ENCODE results near the gene USP49. TPM values are rescaled to one million over a fixed set of nuclear protein-coding genes. Genes with fewer than 3 reads are reported as not detected.
A peak's percentile ranks its signal among the peaks of the same experiment; 100 is the strongest.

Gene USP49
- total and polyA plus RNA-seq, 2 donors, result 2.3 to 4.9 TPM

DNA sequence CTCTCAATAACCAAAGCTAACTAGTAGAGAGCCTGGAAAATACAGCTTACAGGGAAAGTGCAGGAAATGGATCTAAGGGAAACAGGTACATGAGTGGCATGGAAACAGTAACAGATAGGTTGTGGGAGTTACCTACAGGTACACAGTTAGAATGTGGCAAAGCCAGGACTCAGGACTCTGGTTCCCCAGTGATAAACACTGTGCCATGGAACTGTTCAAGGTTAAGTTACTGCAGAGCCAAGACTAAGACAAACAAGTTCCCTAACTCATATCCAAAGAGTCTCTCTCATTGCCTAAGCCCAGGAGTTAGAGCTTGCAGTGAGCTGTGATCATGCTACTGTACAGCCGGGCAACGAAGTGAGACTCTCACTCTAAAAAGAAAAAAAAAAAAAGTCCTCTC is 19.2 kb upstream of the USP49 start:
- no peak overlapping the region for H3K27ac ChIP-seq (ENCODE audit: low read depth)
- 88% methylated on average over 2 of the region's 2 CpGs for WGBS
- H3K4me1 ChIP-seq (ENCODE audit: insufficient read depth), result no peaks in the 10 kb centered on the region
- no peak for DNase-seq (ENCODE audit: extremely low spot score)
- no peaks in the 10 kb centered on the region for H3K36me3 ChIP-seq (ENCODE audit: insufficient read depth)
- no peak overlapping the region for H3K4me3 ChIP-seq (ENCODE audit: low read depth, low read length)

- 94% methylated on average over 1 of the region's 1 CpG for WGBS
- Histone ChIP-seq H3K27ac (ENCODE audit: low read depth) (no peak overlapping the region), H3K36me3 (ENCODE audit: insufficient read depth) (peaks cover 2% of the 10 kb centered on the region), H3K4me1 (ENCODE audit: insufficient read depth) (no peaks in the 10 kb centered on the region), H3K4me3 (ENCODE audit: low read depth, low read length) (no peak overlapping the region)
- no peak for DNase-seq (ENCODE audit: extremely low spot score)
These were observed 14.6 kb upstream of the USP49 start for GRCh38 chr6:41909727-41910126.

GRCh38 chr6:41901882-41902519 is 6.8 kb upstream of the USP49 start:
- no peak overlapping the region for H3K4me3 ChIP-seq (ENCODE audit: low read depth, low read length)
- WGBS, result 92% methylated on average over 1 of the region's 1 CpG
- no peak for DNase-seq (ENCODE audit: extremely low spot score)
- no peaks in the 10 kb centered on the region for H3K4me1 ChIP-seq (ENCODE audit: insufficient read depth)
- peaks cover 1% of the 10 kb centered on the region for H3K36me3 ChIP-seq (ENCODE audit: insufficient read depth)
- no peak overlapping the region for H3K27ac ChIP-seq (ENCODE audit: low read depth)

DNA sequence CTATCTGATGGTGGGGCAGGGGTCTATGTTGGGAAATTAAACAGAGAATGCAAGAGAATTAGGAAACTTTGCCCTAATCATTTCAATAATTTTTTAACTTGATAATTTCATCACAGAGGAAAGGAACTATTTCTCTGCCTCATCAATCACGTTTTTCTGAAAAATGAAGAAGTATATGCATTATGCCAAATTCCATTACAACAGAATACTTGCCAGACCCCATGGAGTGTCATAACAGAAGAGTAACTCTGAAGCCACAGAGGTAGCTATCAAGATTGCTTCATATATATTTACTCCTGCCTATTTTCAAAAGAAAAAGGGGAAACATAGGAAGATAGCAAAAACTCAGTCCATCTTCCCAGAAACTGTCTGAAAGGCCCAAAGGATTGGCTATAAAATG is 5.7 kb upstream of the USP49 start:
- 86% methylated on average over 1 of the region's 1 CpG for WGBS
- H3K4me1 ChIP-seq (ENCODE audit: insufficient read depth), result no peaks in the 10 kb centered on the region
- no peak overlapping the region for H3K27ac ChIP-seq (ENCODE audit: low read depth)
- H3K4me3 ChIP-seq (ENCODE audit: low read depth, low read length), result no peak overlapping the region
- no peak for DNase-seq (ENCODE audit: extremely low spot score)
- no peaks in the 10 kb centered on the region for H3K36me3 ChIP-seq (ENCODE audit: insufficient read depth)

- DNase-seq (ENCODE audit: extremely low spot score), result no peak
- Histone ChIP-seq H3K36me3 (ENCODE audit: insufficient read depth) (no peaks in the 10 kb centered on the region), H3K27ac (ENCODE audit: low read depth) (no peak overlapping the region), H3K4me1 (ENCODE audit: insufficient read depth) (peaks cover 2% of the 10 kb centered on the region), H3K4me3 (ENCODE audit: low read depth, low read length) (no peak overlapping the region)
- 51% methylated on average over 3 of the region's 3 CpGs for WGBS
These were observed 1.1 kb upstream of the USP49 start for GRCh38 chr6:41896281-41896680.

DNA sequence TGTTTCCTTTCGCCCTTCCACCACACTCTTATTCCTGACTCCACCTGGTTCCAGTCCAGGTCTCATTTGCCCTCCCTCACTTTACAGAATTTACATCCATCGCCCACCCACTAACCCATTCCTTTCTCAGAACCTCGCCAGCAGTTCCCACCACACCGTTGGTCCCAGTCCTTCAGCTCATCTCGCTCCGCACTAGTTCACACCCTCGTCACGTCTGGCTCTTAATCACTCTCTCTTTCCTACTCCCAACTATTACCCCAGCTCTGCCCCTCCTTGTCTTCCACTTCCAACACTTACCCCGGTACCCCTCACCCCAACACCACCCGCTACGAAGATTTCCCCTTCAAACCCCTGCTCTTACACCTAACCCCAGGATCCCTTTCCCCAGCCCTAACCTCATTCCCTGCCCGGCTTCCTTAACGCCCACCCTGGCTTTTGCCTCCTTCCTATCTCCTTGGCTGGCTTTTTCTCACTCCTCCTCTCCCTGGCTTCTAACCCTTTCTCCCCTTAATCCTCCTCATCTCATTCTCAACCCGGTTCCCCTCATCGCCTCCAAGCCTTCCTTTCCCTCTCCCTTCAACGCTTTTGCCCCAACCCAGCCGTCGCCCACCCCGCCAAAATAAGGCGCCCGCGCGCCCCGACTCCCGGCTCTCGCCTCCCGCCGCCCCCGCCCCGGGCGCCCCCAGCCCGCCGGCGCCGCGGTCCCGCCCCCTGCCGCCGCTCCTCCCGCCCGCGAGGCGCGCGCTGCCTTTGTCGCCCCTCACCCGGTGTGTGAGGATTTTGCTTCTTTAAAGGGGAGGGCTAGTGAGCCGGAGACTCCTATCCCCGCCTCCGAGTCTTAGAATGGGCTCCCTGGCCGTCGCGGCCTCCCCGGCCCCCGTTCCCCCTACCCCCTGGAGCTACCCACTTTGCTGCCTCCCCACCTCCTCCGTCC is 542 bp downstream of the USP49 start:
- Histone ChIP-seq H3K4me3 (ENCODE audit: low read depth, low read length) (peak overlapping the region; percentile 94), H3K27ac (ENCODE audit: low read depth) (no peak overlapping the region), H3K4me1 (ENCODE audit: insufficient read depth) (peaks cover 2% of the 10 kb centered on the region), H3K36me3 (ENCODE audit: insufficient read depth) (no peaks in the 10 kb centered on the region)
- 2% methylated on average over 56 of the region's 56 CpGs for WGBS
- no peak for DNase-seq (ENCODE audit: extremely low spot score)

- no peak overlapping the region for H3K4me3 ChIP-seq (ENCODE audit: low read depth, low read length)
- H3K36me3 ChIP-seq (ENCODE audit: insufficient read depth), result no peaks in the 10 kb centered on the region
- no peak overlapping the region for H3K27ac ChIP-seq (ENCODE audit: low read depth)
- WGBS, result 59% methylated on average over 4 of the region's 4 CpGs
- peaks cover 2% of the 10 kb centered on the region for H3K4me1 ChIP-seq (ENCODE audit: insufficient read depth)
- no peak for DNase-seq (ENCODE audit: extremely low spot score)
These were observed 2.1 kb downstream of the USP49 start for GRCh38 chr6:41892921-41893564.

- DNase-seq (ENCODE audit: extremely low spot score), result no peak
- Histone ChIP-seq H3K4me1 (ENCODE audit: insufficient read depth) (no peaks in the 10 kb centered on the region), H3K36me3 (ENCODE audit: insufficient read depth) (no peaks in the 10 kb centered on the region), H3K27ac (ENCODE audit: low read depth) (no peak overlapping the region), H3K4me3 (ENCODE audit: low read depth, low read length) (no peak overlapping the region)
- WGBS, result 53% methylated on average over 4 of the region's 4 CpGs
These were observed 7.8 kb downstream of the USP49 start for GRCh38 chr6:41887331-41887751.

GRCh38 chr6:41885930-41886329 is 9.2 kb downstream of the USP49 start:
- Histone ChIP-seq H3K4me3 (ENCODE audit: low read depth, low read length) (no peak overlapping the region), H3K27ac (ENCODE audit: low read depth) (no peak overlapping the region), H3K4me1 (ENCODE audit: insufficient read depth) (no peaks in the 10 kb centered on the region), H3K36me3 (ENCODE audit: insufficient read depth) (no peaks in the 10 kb centered on the region)
- DNase-seq (ENCODE audit: extremely low spot score), result no peak
- WGBS, result 89% methylated on average over 1 of the region's 1 CpG

DNA sequence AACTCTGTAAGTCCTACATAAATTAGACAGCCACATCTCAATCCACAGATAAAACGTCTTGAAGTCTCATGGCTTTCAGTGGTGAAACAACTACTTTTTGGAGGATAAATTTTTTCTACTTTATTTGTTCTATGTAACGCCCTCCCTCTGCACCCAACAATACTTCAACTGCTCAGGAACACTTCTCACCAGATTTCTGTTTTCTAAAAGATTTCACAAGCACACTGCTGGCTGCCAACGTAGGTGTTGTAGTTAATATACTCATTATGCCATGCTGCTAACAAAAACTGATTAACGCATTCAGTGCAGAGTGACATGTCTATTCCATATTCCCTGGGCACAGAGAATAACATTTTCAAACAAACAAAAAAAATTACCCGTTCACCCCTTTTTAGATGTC is 10.2 kb downstream of the USP49 start:
- Histone ChIP-seq H3K36me3 (ENCODE audit: insufficient read depth) (no peaks in the 10 kb centered on the region), H3K4me1 (ENCODE audit: insufficient read depth) (no peaks in the 10 kb centered on the region), H3K4me3 (ENCODE audit: low read depth, low read length) (no peak overlapping the region), H3K27ac (ENCODE audit: low read depth) (no peak overlapping the region)
- no peak for DNase-seq (ENCODE audit: extremely low spot score)
- WGBS, result 89% methylated on average over 5 of the region's 5 CpGs

DNA sequence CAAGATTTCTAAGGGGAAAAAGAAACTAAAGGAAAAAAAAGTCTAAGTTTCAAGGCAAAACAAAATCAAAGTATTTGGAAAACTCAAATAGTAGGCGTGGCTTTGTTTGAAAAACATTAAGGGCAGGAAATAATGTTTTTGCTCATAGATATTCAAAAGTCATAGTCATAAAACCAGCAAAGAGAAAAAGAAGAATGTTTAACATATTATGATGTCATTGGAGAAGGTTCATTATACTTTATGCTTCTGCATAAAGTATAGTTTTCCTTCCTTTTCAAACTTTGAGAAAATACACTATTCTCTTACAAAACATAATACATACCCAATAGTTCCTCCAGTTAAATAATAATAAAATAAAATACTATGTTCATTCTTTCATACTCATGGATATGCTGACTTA is 13.7 kb downstream of the USP49 start:
- WGBS, result 93% methylated on average over 1 of the region's 1 CpG
- H3K4me1 ChIP-seq (ENCODE audit: insufficient read depth), result no peaks in the 10 kb centered on the region

GRCh38 chr6:41878961-41879405 is 16.2 kb downstream of the USP49 start:
- no peaks in the 10 kb centered on the region for H3K4me1 ChIP-seq (ENCODE audit: insufficient read depth)
- 75% methylated on average over 5 of the region's 5 CpGs for WGBS

More for the DNA sequence above, 13.7 kb downstream of the USP49 start:
- Histone ChIP-seq H3K27ac (ENCODE audit: low read depth) (no peak overlapping the region), H3K36me3 (ENCODE audit: insufficient read depth) (no peaks in the 10 kb centered on the region), H3K4me3 (ENCODE audit: low read depth, low read length) (no peak overlapping the region)
- no peak for DNase-seq (ENCODE audit: extremely low spot score)

DNA sequence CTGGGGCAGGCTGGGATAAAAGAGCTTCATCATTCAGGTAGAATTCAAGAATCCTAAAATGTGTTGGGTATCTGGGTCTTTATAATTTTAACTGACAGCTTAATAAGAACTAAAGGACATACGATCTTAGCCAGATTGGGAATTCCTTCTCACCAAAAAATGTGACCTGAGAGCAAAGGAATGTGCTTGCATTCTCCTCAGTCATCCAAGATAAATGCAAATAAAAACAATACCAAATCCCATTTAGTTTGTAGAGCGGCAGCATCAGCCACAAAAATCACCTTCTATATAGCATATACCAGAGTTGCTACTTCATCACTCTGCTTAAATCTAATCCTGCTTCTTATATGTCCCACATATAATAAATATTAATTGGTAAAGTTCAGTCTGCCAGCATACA is 16.9 kb downstream of the USP49 start:
- no peak for DNase-seq (ENCODE audit: extremely low spot score)
- Histone ChIP-seq H3K4me1 (ENCODE audit: insufficient read depth) (no peaks in the 10 kb centered on the region), H3K27ac (ENCODE audit: low read depth) (no peak overlapping the region), H3K4me3 (ENCODE audit: low read depth, low read length) (no peak overlapping the region), H3K36me3 (ENCODE audit: insufficient read depth) (no peaks in the 10 kb centered on the region)
- 73% methylated on average over 2 of the region's 2 CpGs for WGBS

More at GRCh38 chr6:41878961-41879405, 16.2 kb downstream of the USP49 start:
- no peak overlapping the region for H3K27ac ChIP-seq (ENCODE audit: low read depth)
- DNase-seq (ENCODE audit: extremely low spot score), result no peak
- no peak overlapping the region for H3K4me3 ChIP-seq (ENCODE audit: low read depth, low read length)
- H3K36me3 ChIP-seq (ENCODE audit: insufficient read depth), result no peaks in the 10 kb centered on the region

All from urinary bladder (tissue), 4 donors.